Sciatic nerve (tissue), 2 donors: ENCODE results near the gene XG. TPM values are rescaled to one million over a fixed set of nuclear protein-coding genes. Genes with fewer than 3 reads are reported as not detected.
"Not testable (repeated sequence)": the region's sequence is repeated elsewhere in the genome, so short reads cannot be mapped to it uniquely, and the experiment has no call there.

Experiments used
- ATAC-seq: fragments of 200-7000 bp; cut with Tn5 transposase; one replicate; pipeline ENCODE4 v1.9.1; 2020; ENCODE audit warnings: mild to moderate bottlenecking, moderate library complexity
- DNase-seq: peaks from one replicate; pipeline ENCODE4 v3.0.0-alpha.2; 2020; ENCODE audit warnings: low spot score
- intact Hi-C: fragments of 100-400 bp; cut with DNase I; formaldehyde crosslinking; loops from one replicate; pipeline ENCODE4 v1.14.2; 2022
- total RNA-seq: library from RNA; stranded (reverse); fragmentation: NEBNext Ultra II Directional; extraction: Animal tissue kit (Norgen Biotek cat#: 25700); gene quantifications from one replicate; pipeline ENCODE4 v1.2.1, GENCODE V29; 2021
- donor health status: DM: no; HTN: no; CAD: no.
- donor health status: DM: no; HTN: no; CAD: no.

The XG gene, protein sequence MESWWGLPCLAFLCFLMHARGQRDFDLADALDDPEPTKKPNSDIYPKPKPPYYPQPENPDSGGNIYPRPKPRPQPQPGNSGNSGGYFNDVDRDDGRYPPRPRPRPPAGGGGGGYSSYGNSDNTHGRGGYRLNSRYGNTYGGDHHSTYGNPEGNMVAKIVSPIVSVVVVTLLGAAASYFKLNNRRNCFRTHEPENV
- total RNA-seq, result 4.0 TPM

- DNase-seq, result not testable (repeated sequence)
- ATAC-seq, result peak; percentile 60
Measured at GRCh38 chrX:2751874-2752300, at the start of gene XG. Gene XG (plus strand): TSS chrX:2752040. CDS start chrX:2752275, 235 bp downstream.

GRCh38 chrX:2703991-2704369 is 47.9 kb upstream of the XG start:
- DNase-seq (no peak), ATAC-seq (peak; percentile 68)
- intact Hi-C loops, result no loop called here

More at GRCh38 chrX:2751874-2752300, at the start of gene XG:
- intact Hi-C loops, result not testable (repeated sequence)

- intact Hi-C loops, result no loop called here
- DNase-seq, result no peak
- peak; percentile 30 for ATAC-seq
Measured at GRCh38 chrX:2705046-2705832, 46.6 kb upstream of the XG start.

- no peak for DNase-seq
- intact Hi-C loops, result no loop called here
- ATAC-seq, result peak; percentile 79
Measured at GRCh38 chrX:2707334-2707760, 44.5 kb upstream of the XG start.

DNA sequence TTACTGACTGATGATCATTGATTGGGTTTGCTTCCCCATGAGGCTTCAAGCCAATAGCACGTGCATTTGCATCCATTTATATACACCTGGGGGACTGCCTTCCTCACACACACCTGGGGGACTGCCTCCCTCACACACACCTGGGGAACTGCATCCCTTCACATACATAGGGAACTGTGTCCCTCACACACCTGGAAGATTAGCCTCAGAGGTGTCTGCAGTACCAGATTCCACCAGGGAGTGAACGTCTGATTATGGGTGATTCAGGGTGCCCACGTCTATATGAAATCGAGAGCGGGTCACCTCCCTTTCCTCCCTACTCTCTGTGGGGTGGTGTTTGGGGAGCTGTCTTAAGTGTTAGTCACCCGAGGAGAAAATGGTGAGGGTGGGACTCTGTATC is 43.8 kb upstream of the XG start:
- DNase-seq, result no peak
- intact Hi-C loops, result no loop called here
- ATAC-seq, result no peak

GRCh38 chrX:2708592-2709188 is 43.1 kb upstream of the XG start:
- intact Hi-C loops, result no loop called here
- peak; percentile 16 for ATAC-seq
- no peak for DNase-seq

- DNase-seq, result no peak
- intact Hi-C loops, result no loop called here
- no peak for ATAC-seq
Measured at GRCh38 chrX:2709556-2709955, 42.3 kb upstream of the XG start.

GRCh38 chrX:2710041-2710840 is 41.6 kb upstream of the XG start:
- DNase-seq (no peak), ATAC-seq (peak; percentile 58)
- intact Hi-C loops, result no loop called here

DNA sequence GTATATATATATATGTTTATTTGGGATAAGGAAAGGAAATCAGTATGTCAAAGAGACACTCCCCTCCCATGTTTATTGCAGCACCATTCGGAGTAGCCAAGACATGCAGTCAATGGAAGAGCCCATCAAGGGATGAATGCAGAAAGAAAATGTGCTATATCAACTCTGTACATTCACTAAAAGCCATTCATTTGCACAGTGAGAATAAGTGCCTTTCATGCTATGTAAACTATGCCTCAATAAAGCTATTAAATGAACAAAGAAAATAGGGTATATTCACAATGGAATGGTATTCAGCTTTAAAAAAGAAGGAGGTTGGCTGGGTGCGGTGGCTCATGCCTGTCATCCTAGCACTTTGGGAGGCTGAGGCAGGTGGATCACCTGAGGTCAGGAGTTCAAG is 40.4 kb upstream of the XG start:
- ATAC-seq, result no peak
- intact Hi-C loops, result no loop called here
- DNase-seq, result no peak

DNA sequence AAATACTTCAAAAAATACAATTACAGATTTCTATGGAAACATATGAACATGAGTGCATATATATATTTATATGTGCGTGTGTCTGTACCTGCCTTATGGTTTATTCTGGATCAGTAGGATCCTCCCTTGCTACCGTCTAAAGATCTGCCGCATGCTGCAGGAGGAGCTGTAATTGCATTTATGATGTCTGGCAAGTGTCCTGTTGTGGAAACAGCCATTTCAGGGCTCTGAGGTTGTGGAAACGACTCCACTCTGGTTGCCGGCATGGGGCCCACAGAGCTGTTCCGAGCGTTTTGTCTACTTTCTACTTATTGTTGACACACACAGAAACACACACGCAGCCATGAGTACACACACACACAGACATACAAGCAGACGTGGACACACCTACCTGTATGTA is 39.4 kb upstream of the XG start:
- DNase-seq (no peak), ATAC-seq (no peak)
- intact Hi-C loops, result no loop called here

DNA sequence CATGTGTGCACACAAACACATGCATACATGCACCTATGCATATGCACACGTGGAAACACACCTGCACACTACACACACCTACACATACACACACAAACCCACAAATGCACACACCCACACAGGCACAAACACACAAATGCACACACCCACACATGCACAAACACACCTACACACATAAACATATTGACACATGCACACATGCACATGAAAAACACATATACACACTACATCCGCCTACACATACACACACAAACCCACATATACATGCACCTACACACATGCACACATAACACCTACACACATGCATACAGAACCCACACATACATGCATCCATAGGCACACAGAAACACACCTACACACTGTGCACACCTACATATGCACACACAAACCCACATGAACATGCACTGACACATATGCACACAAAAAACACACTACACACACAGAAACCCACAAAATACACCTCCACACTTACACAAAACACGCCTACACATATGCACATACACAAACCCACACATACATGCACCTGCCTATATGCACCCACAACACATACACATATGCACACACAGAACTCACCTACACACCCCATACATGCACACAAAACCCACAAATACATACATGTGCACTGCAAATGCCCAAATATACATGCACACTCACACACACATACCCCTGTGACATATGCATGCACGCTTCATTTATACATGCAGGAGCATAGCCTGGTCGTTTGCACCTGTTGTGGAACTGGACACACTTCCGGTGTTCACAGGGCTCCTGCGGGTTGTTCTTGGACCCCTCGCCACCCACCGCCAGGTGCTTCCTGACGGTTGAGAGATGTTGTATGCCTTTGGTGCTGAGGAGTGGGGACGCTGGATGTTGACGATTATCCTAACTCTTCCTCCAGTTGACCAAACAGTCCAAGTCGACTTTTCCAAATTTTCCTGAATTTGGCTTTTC is 38.7 kb upstream of the XG start:
- intact Hi-C loops, result no loop called here
- ATAC-seq (no peak), DNase-seq (no peak)

DNA sequence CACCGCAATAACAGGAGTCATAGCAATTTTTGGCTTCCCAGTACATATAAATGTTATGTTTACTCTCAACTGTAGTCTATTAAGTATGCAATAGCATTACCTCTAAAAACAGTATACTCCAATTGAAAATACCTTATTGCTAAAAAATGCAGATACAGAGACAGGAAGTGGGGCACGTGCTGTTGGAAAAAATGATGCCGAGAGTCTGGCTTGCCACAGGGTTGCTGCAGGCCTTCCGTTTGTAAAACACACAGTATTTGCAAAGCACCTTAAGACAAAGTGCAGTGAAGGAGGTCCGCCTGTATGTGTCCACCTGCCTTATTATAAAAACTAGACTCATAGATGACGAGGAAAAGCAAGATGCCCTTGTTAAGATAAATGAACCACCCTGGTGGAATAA is 37.3 kb upstream of the XG start:
- DNase-seq (no peak), ATAC-seq (no peak)
- intact Hi-C loops, result no loop called here

GRCh38 chrX:2715066-2715600 is 36.7 kb upstream of the XG start:
- no peak for DNase-seq
- intact Hi-C loops, result no loop called here
- ATAC-seq, result no peak

DNA sequence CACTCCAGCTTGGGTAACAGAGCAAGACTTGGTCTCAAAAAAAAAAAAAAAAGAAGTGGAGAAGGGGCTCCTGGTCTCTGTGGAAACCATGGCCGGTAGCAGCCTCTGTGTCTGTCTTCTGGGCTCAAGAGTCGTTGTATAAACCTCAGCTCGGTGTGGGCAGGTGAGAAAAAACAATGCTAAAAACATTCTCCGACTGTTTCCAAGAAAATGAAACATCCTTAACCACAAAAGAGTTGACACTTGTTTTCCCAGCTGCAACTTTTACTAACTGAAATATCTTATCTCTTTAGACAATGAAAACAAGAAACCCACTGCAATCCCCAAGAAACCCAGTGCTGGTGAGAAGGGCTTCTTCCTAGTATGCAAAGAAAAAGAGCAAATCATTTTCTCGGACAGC is 34.5 kb upstream of the XG start:
- intact Hi-C loops, result no loop called here
- ATAC-seq (no peak), DNase-seq (no peak)

DNA sequence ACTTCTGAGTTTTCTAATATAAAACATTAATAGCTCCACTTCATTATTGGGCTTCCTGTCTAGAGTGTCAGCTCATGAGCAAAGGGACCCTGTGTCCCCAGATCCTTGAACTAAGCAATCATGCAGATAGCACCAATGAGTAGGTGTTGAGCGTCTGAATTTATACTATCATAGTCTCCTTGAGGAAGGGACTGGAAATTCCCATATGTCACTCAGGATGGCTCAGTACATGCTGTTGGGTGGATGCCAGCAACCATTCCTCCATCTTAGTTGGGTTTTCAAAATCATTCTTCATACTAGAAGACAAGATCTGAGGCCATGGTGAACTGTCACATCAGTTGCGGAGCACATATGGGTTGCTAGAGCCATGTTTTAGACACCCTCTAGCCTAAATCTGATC is 33.0 kb upstream of the XG start:
- intact Hi-C loops, result no loop called here
- DNase-seq (no peak), ATAC-seq (no peak)

- intact Hi-C loops, result no loop called here
- DNase-seq, result no peak
Measured at GRCh38 chrX:2719774-2720447, 31.9 kb upstream of the XG start.

DNA sequence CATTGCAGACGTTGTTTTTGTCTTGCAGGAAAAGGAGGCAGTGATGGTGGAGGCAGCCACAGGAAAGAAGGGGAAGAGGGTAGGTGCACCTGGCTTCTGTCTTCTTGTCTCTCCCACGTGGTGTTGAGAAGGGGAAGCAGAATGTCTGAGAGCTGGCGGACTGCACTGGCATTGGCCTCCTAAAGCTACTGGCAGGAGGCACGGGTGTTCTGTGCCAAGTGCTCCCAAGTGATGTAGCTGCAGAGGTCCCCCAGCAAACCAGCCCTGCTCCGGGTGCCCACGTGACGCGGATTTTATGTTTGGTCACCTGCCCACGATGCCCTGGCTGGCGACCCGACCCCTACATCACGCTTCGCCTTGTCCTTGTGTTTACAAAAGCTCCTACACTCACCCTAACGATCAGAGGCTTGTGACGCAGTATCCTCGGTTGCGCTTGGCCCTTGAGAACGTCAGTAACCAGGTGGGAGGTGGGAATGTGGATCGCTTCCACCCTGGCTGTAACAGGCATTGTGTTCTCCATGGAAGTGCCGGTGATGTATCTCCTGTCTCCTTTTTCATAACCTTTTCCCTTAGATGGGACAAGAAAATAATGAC is 28.5 kb upstream of the XG start:
- DNase-seq, result no peak
- intact Hi-C loops, result no loop called here

More at GRCh38 chrX:2719774-2720447, 31.9 kb upstream of the XG start:
- ATAC-seq, result no peak

More for the DNA sequence above, 28.5 kb upstream of the XG start:
- ATAC-seq, result no peak
